ENCODE data around the gene PIP5K1B. TPM values are rescaled to one million over a fixed set of nuclear protein-coding genes. Genes with fewer than 3 reads are reported as not detected.

Gene PIP5K1B
- total RNA-seq, 1 experiment from 2014 or later, result 0.20 TPM

DNA sequence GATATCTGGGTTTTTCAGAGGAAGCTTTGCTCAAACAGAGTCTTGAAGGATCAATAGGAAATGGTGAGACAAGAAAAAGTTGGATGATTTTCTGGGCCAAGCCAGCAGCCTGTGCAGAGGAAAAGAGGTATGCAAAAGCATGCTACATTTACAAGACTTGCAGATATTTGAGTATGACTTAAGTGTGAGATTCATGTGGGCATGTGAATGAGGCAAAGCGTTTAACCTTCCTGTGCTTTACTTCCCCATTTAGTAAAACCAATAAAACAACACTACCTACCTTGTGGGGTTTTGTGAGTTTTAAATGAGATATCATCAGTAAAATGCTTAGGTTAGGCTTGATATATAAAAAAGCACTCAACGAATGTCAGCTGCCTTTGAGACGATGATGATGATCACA lies 58.1 kb downstream of the PIP5K1B start:
- DNase-seq (ENCODE audit: low read depth, low spot score) (no peak), ATAC-seq (no peak)
- POLR2A ChIA-PET, result no interaction called here
- CTCF ChIA-PET, result no interaction called here
- no peak overlapping the region for H3K4me3 ChIP-seq (replicated peaks in 1 of 2; ENCODE audit: low read depth in 1 of 2, low read length in 2 of 2)
- H3K79me2 ChIP-seq (ENCODE audit: insufficient read depth, low read length), result no peaks in the 10 kb centered on the region
- H4K20me1 ChIP-seq (ENCODE audit: insufficient read depth), result no peaks in the 10 kb centered on the region
- H3K9me3 ChIP-seq (ENCODE audit: control insufficient read depth in 1 of 2, insufficient read depth in 1 of 2, low read depth in 1 of 2, low read length in 2 of 2), result no peaks in the 10 kb centered on the region
- H3K4me1 ChIP-seq (ENCODE audit: control insufficient read depth in 1 of 2, insufficient read depth in 2 of 2, low read length in 2 of 2), result no peaks in the 10 kb centered on the region
- no peak for TF ChIP-seq POLR2AphosphoS5 (IDR thresholded peaks at IDR 0.05; ENCODE audit: low read depth, low read length)
- TF ChIP-seq SP1 (IDR thresholded peaks at IDR 0.05; ENCODE audit: low read depth), result no peak
- TF ChIP-seq, protein P1, sequence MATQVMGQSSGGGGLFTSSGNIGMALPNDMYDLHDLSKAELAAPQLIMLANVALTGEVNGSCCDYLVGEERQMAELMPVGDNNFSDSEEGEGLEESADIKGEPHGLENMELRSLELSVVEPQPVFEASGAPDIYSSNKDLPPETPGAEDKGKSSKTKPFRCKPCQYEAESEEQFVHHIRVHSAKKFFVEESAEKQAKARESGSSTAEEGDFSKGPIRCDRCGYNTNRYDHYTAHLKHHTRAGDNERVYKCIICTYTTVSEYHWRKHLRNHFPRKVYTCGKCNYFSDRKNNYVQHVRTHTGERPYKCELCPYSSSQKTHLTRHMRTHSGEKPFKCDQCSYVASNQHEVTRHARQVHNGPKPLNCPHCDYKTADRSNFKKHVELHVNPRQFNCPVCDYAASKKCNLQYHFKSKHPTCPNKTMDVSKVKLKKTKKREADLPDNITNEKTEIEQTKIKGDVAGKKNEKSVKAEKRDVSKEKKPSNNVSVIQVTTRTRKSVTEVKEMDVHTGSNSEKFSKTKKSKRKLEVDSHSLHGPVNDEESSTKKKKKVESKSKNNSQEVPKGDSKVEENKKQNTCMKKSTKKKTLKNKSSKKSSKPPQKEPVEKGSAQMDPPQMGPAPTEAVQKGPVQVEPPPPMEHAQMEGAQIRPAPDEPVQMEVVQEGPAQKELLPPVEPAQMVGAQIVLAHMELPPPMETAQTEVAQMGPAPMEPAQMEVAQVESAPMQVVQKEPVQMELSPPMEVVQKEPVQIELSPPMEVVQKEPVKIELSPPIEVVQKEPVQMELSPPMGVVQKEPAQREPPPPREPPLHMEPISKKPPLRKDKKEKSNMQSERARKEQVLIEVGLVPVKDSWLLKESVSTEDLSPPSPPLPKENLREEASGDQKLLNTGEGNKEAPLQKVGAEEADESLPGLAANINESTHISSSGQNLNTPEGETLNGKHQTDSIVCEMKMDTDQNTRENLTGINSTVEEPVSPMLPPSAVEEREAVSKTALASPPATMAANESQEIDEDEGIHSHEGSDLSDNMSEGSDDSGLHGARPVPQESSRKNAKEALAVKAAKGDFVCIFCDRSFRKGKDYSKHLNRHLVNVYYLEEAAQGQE (IDR thresholded peaks at IDR 0.05; ENCODE audit: low read depth), result no peak
- no peak for TF ChIP-seq ZNF274 (IDR thresholded peaks at IDR 0.05; ENCODE audit: low read depth, low read length)
- TF ChIP-seq, protein P2, sequence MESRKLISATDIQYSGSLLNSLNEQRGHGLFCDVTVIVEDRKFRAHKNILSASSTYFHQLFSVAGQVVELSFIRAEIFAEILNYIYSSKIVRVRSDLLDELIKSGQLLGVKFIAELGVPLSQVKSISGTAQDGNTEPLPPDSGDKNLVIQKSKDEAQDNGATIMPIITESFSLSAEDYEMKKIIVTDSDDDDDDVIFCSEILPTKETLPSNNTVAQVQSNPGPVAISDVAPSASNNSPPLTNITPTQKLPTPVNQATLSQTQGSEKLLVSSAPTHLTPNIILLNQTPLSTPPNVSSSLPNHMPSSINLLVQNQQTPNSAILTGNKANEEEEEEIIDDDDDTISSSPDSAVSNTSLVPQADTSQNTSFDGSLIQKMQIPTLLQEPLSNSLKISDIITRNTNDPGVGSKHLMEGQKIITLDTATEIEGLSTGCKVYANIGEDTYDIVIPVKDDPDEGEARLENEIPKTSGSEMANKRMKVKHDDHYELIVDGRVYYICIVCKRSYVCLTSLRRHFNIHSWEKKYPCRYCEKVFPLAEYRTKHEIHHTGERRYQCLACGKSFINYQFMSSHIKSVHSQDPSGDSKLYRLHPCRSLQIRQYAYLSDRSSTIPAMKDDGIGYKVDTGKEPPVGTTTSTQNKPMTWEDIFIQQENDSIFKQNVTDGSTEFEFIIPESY (IDR thresholded peaks at IDR 0.05; ENCODE audit: extremely low read depth, insufficient replicate concordance, low read length), result no peak
- TF ChIP-seq SRF (IDR thresholded peaks at IDR 0.05; ENCODE audit: low read depth), result no peak
- TF ChIP-seq, protein P3, sequence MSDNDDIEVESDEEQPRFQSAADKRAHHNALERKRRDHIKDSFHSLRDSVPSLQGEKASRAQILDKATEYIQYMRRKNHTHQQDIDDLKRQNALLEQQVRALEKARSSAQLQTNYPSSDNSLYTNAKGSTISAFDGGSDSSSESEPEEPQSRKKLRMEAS (IDR thresholded peaks at IDR 0.05), result no peak
- H3K36me3 ChIP-seq (ENCODE audit: control insufficient read depth in 1 of 2, insufficient read depth in 2 of 2, low read length in 2 of 2), result no peaks in the 10 kb centered on the region
- no peak overlapping the region for H3K9ac ChIP-seq (ENCODE audit: low read length)
- H2AFZ ChIP-seq (ENCODE audit: low read depth, low read length, poor library complexity, severe bottlenecking), result no peak overlapping the region
- no peaks in the 10 kb centered on the region for H3K9me2 ChIP-seq (ENCODE audit: insufficient read depth)
- H3K4me2 ChIP-seq (ENCODE audit: low read length), result no peak overlapping the region
- no TSS peak for BruUV-seq (replicated peaks)
- RAD21 ChIA-PET (ENCODE audit: low non-redundant PET in 1 of 2, low total read pairs in 2 of 2, uncharacterized antibody in 2 of 2, unreplicated experiment in 2 of 2), result no interaction called here
- no peak overlapping the region for H3K27ac ChIP-seq (ENCODE audit: low read depth, low read length)
- H3K27me3 ChIP-seq (ENCODE audit: insufficient read depth, low read length), result peaks cover 47% of the 10 kb centered on the region
- intact Hi-C loops (cut with micrococcal nuclease), result no loop called here

All from HCT116 (cell line).